HG02588 (cell line): ENCODE measurements around the gene PDE9A.

Source experiments
- ATAC-seq: cut with Tn5 transposase; IDR thresholded peaks from one replicate; pipeline ENCODE4 v1.9.1; 2021; ENCODE audit warnings: mild to moderate bottlenecking, moderate library complexity; ENCODE audit not compliant: unreplicated experiment

PDE9A gene

GRCh38 chr21:42655796-42656770 is 2.7 kb downstream of the PDE9A start:
- no peak for ATAC-seq

GRCh38 chr21:42656872-42657271 is 3.5 kb downstream of the PDE9A start:
- ATAC-seq = no peak

GRCh38 chr21:42657676-42658319 is 4.4 kb downstream of the PDE9A start:
- no peak for ATAC-seq

- no peak for ATAC-seq
Observed at GRCh38 chr21:42658320-42659105, 5.1 kb downstream of the PDE9A start.

GRCh38 chr21:42659416-42660117 is 6.1 kb downstream of the PDE9A start:
- ATAC-seq = no peak

GRCh38 chr21:42660118-42660470 is 6.7 kb downstream of the PDE9A start:
- ATAC-seq = no peak

- ATAC-seq = no peak
Observed at GRCh38 chr21:42661688-42662429, 8.4 kb downstream of the PDE9A start.

GRCh38 chr21:42662430-42663199 is 9.2 kb downstream of the PDE9A start:
- no peak for ATAC-seq

GRCh38 chr21:42663200-42663750 is 9.9 kb downstream of the PDE9A start:
- ATAC-seq = no peak

- ATAC-seq = no peak
Observed at GRCh38 chr21:42663860-42664535, 10.6 kb downstream of the PDE9A start.

- ATAC-seq = no peak
Observed at GRCh38 chr21:42664614-42665013, 11.2 kb downstream of the PDE9A start.

- no peak for ATAC-seq
Observed at GRCh38 chr21:42665026-42665425, 11.6 kb downstream of the PDE9A start.

- ATAC-seq = no peak
Observed at GRCh38 chr21:42665484-42665883, 12.1 kb downstream of the PDE9A start.

- no peak for ATAC-seq
Observed at GRCh38 chr21:42666023-42666747, 12.8 kb downstream of the PDE9A start.

- ATAC-seq = no peak
Observed at GRCh38 chr21:42666925-42667324, 13.5 kb downstream of the PDE9A start.

- ATAC-seq = no peak
Observed at GRCh38 chr21:42668298-42668992, 15.0 kb downstream of the PDE9A start.

- no peak for ATAC-seq
Observed at GRCh38 chr21:42669041-42669440, 15.6 kb downstream of the PDE9A start.
